CD4-positive, alpha-beta T cell treated with Interferon alpha-2 for 1 hour (primary cell): ENCODE results near the gene SLC6A9.

ENCODE experiments used
- DNase-seq, 2 donors: peaks; one replicate each; pipeline ENCODE4 v3.0.0-alpha.2; 2020 to 2022

SLC6A9 gene

GRCh38 chr1:43981636-43982035 lies 49.6 kb downstream of the SLC6A9 start:
- no peak for DNase-seq

- no peak for DNase-seq
Measured at GRCh38 chr1:43981135-43981491, 50.1 kb downstream of the SLC6A9 start.

GRCh38 chr1:43980255-43981134 lies 50.8 kb downstream of the SLC6A9 start:
- DNase-seq, result no peak

- peak in 1 of 2 donors; percentile 32 for DNase-seq
Measured at GRCh38 chr1:43979528-43980254, 51.6 kb downstream of the SLC6A9 start.

GRCh38 chr1:43979261-43979527 lies 52.1 kb downstream of the SLC6A9 start:
- no peak for DNase-seq

GRCh38 chr1:43978551-43979260 lies 52.6 kb downstream of the SLC6A9 start, which contains the start of gene B4GALT2:
Gene B4GALT2, plus strand, starts transcription at chr1:43979210. Its CDS starts 1,951 bp downstream, at chr1:43981161.
- peak in 1 of 2 donors; percentile 51 for DNase-seq

- no peak for DNase-seq
Measured at GRCh38 chr1:43978264-43978550, 53.1 kb downstream of the SLC6A9 start.

GRCh38 chr1:43977376-43978263 lies 53.6 kb downstream of the SLC6A9 start:
- DNase-seq, result no peak

GRCh38 chr1:43976890-43977289 lies 54.4 kb downstream of the SLC6A9 start:
- DNase-seq, result no peak

GRCh38 chr1:43976045-43976444 lies 55.2 kb downstream of the SLC6A9 start:
- DNase-seq, result no peak

- peak; percentile 55 to 58 for DNase-seq
Measured at GRCh38 chr1:43975249-43975961, 55.9 kb downstream of the SLC6A9 start.

- DNase-seq, result peak; percentile 89 to 92
Measured at GRCh38 chr1:43974443-43975248, 56.6 kb downstream of the SLC6A9 start, which contains the start of gene ATP6V0B. Gene ATP6V0B, plus strand, starts transcription at chr1:43974960. Its CDS starts 81 bp downstream, at chr1:43975041.

- DNase-seq, result no peak
Measured at GRCh38 chr1:43973981-43974442, 57.2 kb downstream of the SLC6A9 start.

GRCh38 chr1:43971336-43971980 lies 59.8 kb downstream of the SLC6A9 start:
- no peak for DNase-seq

- DNase-seq, result no peak
Measured at GRCh38 chr1:43970911-43971310, 60.4 kb downstream of the SLC6A9 start.

- no peak for DNase-seq
Measured at GRCh38 chr1:43970502-43970901, 60.8 kb downstream of the SLC6A9 start.

- peak; percentile 96 for DNase-seq
Measured at GRCh38 chr1:43969746-43970466, 61.4 kb downstream of the SLC6A9 start, which contains the start of gene DPH2. Gene DPH2, plus strand, starts transcription at chr1:43970010. Its CDS starts 166 bp downstream, at chr1:43970176.

GRCh38 chr1:43969416-43969745 lies 61.9 kb downstream of the SLC6A9 start:
- DNase-seq, result no peak

- no peak for DNase-seq
Measured at GRCh38 chr1:43968348-43968948, 62.8 kb downstream of the SLC6A9 start.
